Stimulated activated CD4-positive, alpha-beta T cell treated with anti-CD3 and anti-CD28 coated beads, TNF-alpha, amount 100 ng/mL, for 4 hours (primary cell): ENCODE data around the gene ATP1A3.
"Not testable (repeated sequence)": the region's sequence is repeated elsewhere in the genome, so short reads cannot be mapped to it uniquely, and the experiment has no call there.

Experiments
- DNase-seq, 3 experiments: peaks; one replicate each; pipeline ENCODE4 v3.0.0-alpha.2; 2020; ENCODE audit warnings: low read depth in 3 of 3

Gene ATP1A3

GRCh38 chr19:41993612-41994483 lies at the start of gene ATP1A3:
Gene ATP1A3, minus strand, starts transcription at chr19:41994230. Its CDS starts 154 bp downstream, at chr19:41994076.
- peak; percentile 19 to 40 (median 39) for DNase-seq

GRCh38 chr19:42042455-42043170 lies 48.6 kb upstream of the ATP1A3 start:
- DNase-seq = no peak

GRCh38 chr19:42040491-42040890 lies 46.5 kb upstream of the ATP1A3 start:
- not testable (repeated sequence) for DNase-seq

- DNase-seq = no peak
These were observed 46.0 kb upstream of the ATP1A3 start for GRCh38 chr19:42040031-42040430.

GRCh38 chr19:42038666-42039065 lies 44.6 kb upstream of the ATP1A3 start:
- no peak for DNase-seq

- DNase-seq = no peak
These were observed 43.6 kb upstream of the ATP1A3 start for GRCh38 chr19:42037649-42038048.

- DNase-seq = peak; percentile 16 to 44 (median 30)
These were observed 40.8 kb upstream of the ATP1A3 start for GRCh38 chr19:42034640-42035391.

GRCh38 chr19:42033413-42033812 lies 39.4 kb upstream of the ATP1A3 start:
- no peak for DNase-seq

- no peak for DNase-seq
These were observed 38.4 kb upstream of the ATP1A3 start for GRCh38 chr19:42032431-42032830.

- no peak for DNase-seq
These were observed 36.8 kb upstream of the ATP1A3 start for GRCh38 chr19:42030645-42031440.

- no peak for DNase-seq
These were observed 34.5 kb upstream of the ATP1A3 start for GRCh38 chr19:42028304-42029216.

- DNase-seq = no peak
These were observed 30.6 kb upstream of the ATP1A3 start for GRCh38 chr19:42024622-42025111.

- DNase-seq = no peak
These were observed 29.9 kb upstream of the ATP1A3 start for GRCh38 chr19:42023943-42024260.

- DNase-seq = no peak
These were observed 29.3 kb upstream of the ATP1A3 start for GRCh38 chr19:42023121-42023942.

GRCh38 chr19:42022616-42023015 lies 28.6 kb upstream of the ATP1A3 start:
- DNase-seq = no peak

GRCh38 chr19:42021185-42021584 lies 27.2 kb upstream of the ATP1A3 start:
- DNase-seq = no peak

GRCh38 chr19:42018503-42019193 lies 24.6 kb upstream of the ATP1A3 start:
- no peak for DNase-seq

- DNase-seq = no peak
These were observed 23.0 kb upstream of the ATP1A3 start for GRCh38 chr19:42017040-42017439.

- DNase-seq = not testable (repeated sequence)
These were observed 18.7 kb upstream of the ATP1A3 start for GRCh38 chr19:42012747-42013146.
